A549 (cell line): Measurements from ENCODE around the gene SHC3.

ENCODE experiments used
- SREBF2 ChIP-seq: fragments of 450-650 bp; IDR thresholded peaks from 2 replicates; pipeline ENCODE4 v1.6.1; 2014; ENCODE audit warnings: mild to moderate bottlenecking, moderate library complexity
- TF ChIP-seq, protein P1 (sequence below): fragments of >200 bp; sonication (Bioruptor Twin); formaldehyde crosslinking; IDR thresholded peaks from 3 replicates; pipeline ENCODE4 v1.5.1; 2016

DNA sequence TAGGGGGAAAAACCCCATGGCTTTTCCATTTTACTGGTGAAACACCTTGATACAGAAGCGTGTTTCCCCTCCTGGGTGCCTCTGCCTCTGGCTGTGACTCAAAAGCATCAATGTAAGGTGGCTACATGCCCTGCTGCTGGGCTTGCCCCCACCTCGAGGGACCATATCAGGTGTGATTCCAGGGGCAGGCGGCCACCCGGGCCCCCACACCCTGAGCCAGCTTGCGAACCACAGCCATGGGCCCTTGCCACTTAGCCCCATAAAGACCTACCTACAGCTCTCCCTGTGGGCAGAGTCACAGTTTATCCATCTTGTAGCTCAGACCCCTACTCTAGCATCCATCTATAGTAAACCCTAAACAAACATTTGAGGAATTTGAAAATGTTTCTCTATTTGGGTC, 10.8 kb downstream of the SHC3 start:
- no peak for TF ChIP-seq SREBF2
- TF ChIP-seq, protein P1, sequence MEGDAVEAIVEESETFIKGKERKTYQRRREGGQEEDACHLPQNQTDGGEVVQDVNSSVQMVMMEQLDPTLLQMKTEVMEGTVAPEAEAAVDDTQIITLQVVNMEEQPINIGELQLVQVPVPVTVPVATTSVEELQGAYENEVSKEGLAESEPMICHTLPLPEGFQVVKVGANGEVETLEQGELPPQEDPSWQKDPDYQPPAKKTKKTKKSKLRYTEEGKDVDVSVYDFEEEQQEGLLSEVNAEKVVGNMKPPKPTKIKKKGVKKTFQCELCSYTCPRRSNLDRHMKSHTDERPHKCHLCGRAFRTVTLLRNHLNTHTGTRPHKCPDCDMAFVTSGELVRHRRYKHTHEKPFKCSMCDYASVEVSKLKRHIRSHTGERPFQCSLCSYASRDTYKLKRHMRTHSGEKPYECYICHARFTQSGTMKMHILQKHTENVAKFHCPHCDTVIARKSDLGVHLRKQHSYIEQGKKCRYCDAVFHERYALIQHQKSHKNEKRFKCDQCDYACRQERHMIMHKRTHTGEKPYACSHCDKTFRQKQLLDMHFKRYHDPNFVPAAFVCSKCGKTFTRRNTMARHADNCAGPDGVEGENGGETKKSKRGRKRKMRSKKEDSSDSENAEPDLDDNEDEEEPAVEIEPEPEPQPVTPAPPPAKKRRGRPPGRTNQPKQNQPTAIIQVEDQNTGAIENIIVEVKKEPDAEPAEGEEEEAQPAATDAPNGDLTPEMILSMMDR, result no peak
